Suprapubic skin (tissue), 4 donors: ENCODE measurements around the gene MAP4K5.

Experiments
- POLR2A ChIP-seq, 2 donors: fragments of 450-650 bp; IDR thresholded peaks; one replicate each; pipeline ENCODE4 v1.6.1; 2017; ENCODE audit warnings: antibody characterized with exemption in 2 of 2, mild to moderate bottlenecking in 2 of 2, moderate library complexity in 2 of 2
- POLR2AphosphoS5 ChIP-seq, 3 donors: sonication (generic); formaldehyde crosslinking; IDR thresholded peaks; one replicate each; pipeline ENCODE4 v1.6.1; 2017; ENCODE audit warnings: antibody characterized with exemption in 3 of 3
- TF ChIP-seq, protein P1 (sequence below), 2 donors: fragments of 200-600 bp in 1 of 2; fragments of 450-650 bp in 1 of 2; sonication (generic) in 1 of 2; IDR thresholded peaks; one replicate each; pipeline ENCODE4 v1.5.1; 2016 to 2019; ENCODE audit warnings: antibody characterized with exemption in 2 of 2, mild to moderate bottlenecking in 1 of 2, moderate library complexity in 1 of 2

DNA sequence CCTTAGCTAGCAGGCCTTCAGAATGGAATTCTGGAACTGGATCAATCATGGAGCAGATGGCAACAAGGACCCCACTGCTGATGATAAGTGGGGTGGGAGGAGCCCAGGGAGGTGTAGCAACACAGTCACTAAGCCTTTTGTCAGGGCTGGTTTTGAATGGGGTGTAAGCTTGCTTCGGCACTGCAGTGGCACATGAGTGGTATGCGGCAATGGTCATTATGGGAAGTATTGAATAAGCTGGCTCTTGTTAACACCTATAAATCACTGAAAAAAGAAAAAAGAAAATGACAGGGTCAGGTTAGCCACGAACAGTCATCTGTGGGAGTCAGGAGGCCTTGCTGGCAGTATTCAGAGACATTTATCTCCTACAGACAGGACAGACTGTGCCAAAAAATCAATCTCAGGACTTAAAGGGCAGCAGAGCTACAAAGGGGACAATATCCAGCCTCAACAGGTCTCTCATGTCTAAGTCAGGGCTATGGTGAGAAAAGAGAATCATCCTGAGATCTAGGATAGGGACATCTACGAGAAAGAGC is 154.8 kb downstream of the MAP4K5 start:
- TF ChIP-seq POLR2A (IDR thresholded peaks at IDR 0.05) (no peak), POLR2AphosphoS5 (IDR thresholded peaks at IDR 0.05) (no peak)
- TF ChIP-seq, protein P1, sequence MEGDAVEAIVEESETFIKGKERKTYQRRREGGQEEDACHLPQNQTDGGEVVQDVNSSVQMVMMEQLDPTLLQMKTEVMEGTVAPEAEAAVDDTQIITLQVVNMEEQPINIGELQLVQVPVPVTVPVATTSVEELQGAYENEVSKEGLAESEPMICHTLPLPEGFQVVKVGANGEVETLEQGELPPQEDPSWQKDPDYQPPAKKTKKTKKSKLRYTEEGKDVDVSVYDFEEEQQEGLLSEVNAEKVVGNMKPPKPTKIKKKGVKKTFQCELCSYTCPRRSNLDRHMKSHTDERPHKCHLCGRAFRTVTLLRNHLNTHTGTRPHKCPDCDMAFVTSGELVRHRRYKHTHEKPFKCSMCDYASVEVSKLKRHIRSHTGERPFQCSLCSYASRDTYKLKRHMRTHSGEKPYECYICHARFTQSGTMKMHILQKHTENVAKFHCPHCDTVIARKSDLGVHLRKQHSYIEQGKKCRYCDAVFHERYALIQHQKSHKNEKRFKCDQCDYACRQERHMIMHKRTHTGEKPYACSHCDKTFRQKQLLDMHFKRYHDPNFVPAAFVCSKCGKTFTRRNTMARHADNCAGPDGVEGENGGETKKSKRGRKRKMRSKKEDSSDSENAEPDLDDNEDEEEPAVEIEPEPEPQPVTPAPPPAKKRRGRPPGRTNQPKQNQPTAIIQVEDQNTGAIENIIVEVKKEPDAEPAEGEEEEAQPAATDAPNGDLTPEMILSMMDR (IDR thresholded peaks at IDR 0.05): no peak
